GM19328 (cell line): Measurements from ENCODE around the gene ZBTB7C.

Source experiments
- ATAC-seq: cut with Tn5 transposase; IDR thresholded peaks from one replicate; pipeline ENCODE4 v1.9.1; 2021; ENCODE audit warnings: mild to moderate bottlenecking, moderate library complexity; ENCODE audit not compliant: unreplicated experiment

Gene ZBTB7C

DNA sequence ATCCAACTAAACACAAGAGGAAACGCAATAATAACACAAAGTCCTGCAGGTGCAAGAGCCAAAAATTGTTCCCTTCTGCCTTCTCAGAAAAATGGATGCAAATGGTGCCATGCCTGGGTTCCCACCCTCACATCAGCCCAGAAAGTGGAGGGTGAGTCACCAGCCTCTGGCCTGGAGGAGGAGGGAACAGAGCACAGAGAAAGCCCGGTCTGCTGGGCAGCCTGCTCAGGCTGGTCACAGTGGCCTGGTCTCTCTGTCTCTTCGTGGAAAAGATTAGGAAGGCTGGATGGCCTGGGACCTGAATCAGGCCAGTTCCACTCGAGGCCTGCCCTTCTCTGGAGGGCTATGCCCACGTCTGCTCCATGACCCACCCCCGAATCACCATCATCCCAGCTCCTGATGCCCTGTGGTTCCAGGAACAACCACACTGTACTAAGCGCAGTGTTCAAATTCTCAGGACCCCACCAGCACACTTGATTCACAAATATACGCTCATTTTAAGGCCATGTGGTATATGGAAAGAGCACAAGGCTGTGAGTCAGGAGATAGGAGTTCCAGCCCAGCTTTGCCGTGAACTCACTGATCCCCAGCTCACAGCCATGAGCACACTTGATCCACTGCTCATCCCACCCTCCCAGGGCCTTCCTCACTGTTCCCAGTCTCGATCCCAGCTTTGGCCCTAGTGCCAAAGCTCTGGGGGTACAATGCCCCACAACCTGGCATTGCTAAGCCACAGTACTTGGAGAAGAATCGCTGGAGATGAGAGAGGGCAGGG lies 82.1 kb downstream of the ZBTB7C start:
- ATAC-seq = no peak

- ATAC-seq = no peak
Observed at GRCh38 chr18:48325115-48325665, 84.0 kb downstream of the ZBTB7C start.

DNA sequence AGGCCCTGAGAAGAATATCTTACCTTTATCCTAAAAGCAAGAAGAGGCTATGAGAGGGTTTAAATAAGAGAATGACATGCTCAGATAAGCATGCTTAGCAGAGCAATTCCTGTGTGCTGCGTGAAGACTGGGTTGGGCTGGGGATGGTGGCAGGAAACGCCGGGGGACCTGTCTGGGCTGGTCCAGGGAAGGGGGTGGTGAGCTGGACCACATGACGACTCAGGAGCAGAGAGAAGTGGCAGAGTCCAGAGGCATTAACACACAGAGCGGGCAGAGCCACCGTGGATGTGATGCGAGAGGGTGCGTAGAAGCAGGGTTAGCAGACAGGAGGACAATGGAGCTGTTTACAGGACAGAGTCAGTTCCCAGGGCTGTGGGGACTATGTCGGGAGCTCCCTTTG lies 84.5 kb downstream of the ZBTB7C start:
- ATAC-seq = no peak

DNA sequence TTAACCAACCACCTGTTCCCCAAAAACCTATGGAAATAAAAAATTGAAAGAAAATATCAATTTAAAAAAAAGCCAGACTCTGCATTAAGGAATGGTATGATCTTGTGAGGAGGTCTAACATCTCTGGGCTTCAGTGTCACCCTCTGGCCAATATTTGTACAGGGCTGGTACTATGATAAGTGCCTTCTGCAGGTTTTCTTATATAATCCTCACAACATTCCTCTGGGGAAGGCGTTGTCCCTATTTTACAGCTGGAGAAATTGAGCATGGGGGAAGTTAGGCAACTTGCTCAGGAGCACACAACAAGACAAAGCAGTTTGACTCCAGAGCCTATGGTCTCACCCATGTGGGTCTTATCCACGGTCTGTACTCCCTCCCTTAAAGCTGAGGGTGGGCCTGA lies 86.0 kb downstream of the ZBTB7C start:
- ATAC-seq = no peak

DNA sequence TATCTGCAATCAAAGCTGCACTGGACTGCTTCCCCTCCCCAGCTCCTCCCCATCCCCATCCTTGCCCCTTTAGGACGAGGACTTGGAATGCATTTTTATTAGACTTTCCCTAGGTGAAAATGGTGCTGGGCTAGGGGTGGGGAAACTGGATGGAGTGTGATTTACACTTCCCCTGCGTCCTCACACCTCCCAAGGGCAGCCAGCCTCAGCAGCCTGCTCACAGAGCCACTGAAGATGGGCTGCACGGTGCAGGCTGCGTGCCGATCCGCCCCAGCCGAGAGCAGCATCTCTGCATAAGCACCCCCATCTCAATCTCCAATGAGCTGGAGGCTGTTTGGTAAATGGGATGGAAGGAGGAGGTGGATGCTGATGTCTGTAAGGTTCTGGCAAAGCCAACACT lies 87.6 kb downstream of the ZBTB7C start:
- no peak for ATAC-seq

DNA sequence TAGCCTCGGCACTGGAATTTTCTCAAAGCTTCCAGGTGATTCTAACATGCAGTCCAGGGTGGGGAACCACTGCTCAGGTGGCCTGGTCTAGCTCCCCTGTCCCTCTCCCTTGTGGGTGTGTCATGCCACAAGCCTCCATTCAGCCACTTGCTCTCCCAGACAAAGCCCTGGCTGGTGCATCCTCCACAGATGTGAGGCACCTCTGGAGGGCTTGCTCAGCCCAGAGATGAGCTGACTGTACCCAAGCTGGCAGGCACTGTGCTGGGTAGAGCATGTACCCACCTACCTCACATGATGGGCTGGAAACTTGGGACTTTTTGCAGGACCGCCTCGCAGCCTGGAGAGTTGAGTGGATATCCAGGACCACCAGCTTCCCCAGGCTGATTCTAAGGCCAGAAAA lies 88.1 kb downstream of the ZBTB7C start:
- no peak for ATAC-seq

- no peak for ATAC-seq
Observed at GRCh38 chr18:48320639-48320945, 88.6 kb downstream of the ZBTB7C start.

- no peak for ATAC-seq
Observed at GRCh38 chr18:48319801-48320638, 89.2 kb downstream of the ZBTB7C start.

DNA sequence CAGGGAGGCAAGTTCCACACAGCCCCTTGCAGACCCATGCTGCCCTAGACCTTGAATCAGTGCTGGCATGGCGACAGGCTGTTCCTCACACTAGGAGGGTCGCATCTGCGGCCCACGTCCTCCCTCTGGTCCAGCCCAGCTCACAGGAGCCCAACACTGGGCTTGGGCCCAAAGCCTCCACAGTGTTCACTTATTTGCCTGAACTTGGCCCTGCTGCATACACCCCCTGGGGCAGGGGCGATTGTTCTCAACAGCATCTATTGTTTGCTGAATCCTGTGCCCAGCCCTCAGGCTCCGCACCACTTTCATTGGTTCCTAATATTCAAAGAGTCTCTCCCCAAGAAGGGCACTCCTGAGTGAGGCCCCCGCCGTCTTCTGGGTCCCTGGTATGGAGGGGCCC lies 90.7 kb downstream of the ZBTB7C start:
- ATAC-seq = no peak

GRCh38 chr18:48317781-48318381 lies 91.3 kb downstream of the ZBTB7C start:
- no peak for ATAC-seq

- no peak for ATAC-seq
Observed at GRCh38 chr18:48316177-48316576, 93.0 kb downstream of the ZBTB7C start.

GRCh38 chr18:48314690-48315089 lies 94.5 kb downstream of the ZBTB7C start:
- no peak for ATAC-seq

DNA sequence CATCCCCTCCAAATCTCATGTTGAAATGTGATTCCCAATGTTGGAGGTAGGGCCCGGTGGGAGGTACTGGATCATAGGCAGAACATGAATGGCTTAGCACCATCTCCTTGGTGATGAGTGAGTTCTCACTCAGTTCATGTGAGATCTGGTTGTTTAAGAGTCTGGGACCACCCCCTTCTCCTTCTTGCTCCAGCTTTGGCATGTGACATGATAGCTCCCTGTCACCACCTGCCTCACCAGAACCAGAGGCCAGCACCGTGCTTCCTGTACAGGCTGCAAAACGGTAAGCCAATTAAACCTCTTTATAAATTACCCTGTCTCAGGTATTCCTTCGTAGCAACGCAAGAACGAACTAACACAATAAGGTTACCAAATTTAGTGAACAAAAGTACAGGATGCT lies 95.4 kb downstream of the ZBTB7C start:
- no peak for ATAC-seq

DNA sequence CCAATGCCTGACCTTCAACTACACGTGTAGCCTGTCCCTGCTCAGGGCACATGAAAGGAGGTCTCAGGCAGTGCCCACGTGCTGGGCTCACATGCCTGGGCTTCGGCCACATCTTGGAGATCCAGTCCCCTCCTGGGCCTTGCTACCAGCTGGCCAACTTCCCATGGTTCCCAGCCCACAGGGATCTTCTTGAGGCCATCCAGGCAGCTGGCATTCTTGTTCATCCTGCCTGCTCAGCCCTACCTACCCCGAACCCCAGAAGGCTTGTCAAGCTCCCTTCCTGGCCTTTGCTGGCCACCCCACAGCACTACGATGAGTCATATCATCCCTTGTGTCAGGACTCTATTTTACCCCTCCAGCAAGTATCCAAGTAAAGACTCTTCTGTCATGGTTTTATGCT lies 97.1 kb downstream of the ZBTB7C start:
- no peak for ATAC-seq

- ATAC-seq = no peak
Observed at GRCh38 chr18:48310999-48311398, 98.2 kb downstream of the ZBTB7C start.

GRCh38 chr18:48310353-48310752 lies 98.8 kb downstream of the ZBTB7C start:
- ATAC-seq = no peak

GRCh38 chr18:48308755-48309575 lies 100.2 kb downstream of the ZBTB7C start:
- ATAC-seq = no peak

GRCh38 chr18:48308027-48308635 lies 101.1 kb downstream of the ZBTB7C start:
- no peak for ATAC-seq

DNA sequence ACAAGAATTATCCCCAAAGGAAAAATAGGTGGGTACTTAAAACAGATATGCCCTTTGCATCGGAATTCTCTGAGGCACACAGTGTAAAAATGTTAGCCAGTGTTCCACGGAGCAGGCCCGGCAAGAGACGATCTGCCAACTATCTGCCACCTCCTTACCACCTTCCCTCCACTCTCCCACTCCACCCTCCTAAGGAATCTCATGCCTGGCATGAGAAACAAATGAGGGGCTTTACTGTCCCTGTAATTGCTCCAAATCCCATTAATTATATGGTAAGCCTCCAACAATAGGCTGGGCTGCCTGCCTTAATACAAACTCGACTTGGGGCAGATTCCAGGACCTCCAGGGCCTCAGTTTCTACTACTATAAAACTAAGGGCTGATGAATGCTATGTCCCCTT lies 102.3 kb downstream of the ZBTB7C start:
- ATAC-seq = no peak

- no peak for ATAC-seq
Observed at GRCh38 chr18:48304906-48305693, 104.1 kb downstream of the ZBTB7C start.
